Activated T-cell treated with anti-CD3 and anti-CD28 coated beads for 24 hours (primary cell): ENCODE measurements around the gene HAPSTR1.
A peak's percentile ranks its signal among the peaks of the same experiment; 100 is the strongest.

Source experiments
- DNase-seq: peaks from one replicate; pipeline ENCODE4 v3.0.0-alpha.2; 2020; ENCODE audit warnings: low read depth

Gene HAPSTR1

GRCh38 chr16:9124444-9124843 is 33.0 kb downstream of the HAPSTR1 start:
- DNase-seq: no peak

DNA sequence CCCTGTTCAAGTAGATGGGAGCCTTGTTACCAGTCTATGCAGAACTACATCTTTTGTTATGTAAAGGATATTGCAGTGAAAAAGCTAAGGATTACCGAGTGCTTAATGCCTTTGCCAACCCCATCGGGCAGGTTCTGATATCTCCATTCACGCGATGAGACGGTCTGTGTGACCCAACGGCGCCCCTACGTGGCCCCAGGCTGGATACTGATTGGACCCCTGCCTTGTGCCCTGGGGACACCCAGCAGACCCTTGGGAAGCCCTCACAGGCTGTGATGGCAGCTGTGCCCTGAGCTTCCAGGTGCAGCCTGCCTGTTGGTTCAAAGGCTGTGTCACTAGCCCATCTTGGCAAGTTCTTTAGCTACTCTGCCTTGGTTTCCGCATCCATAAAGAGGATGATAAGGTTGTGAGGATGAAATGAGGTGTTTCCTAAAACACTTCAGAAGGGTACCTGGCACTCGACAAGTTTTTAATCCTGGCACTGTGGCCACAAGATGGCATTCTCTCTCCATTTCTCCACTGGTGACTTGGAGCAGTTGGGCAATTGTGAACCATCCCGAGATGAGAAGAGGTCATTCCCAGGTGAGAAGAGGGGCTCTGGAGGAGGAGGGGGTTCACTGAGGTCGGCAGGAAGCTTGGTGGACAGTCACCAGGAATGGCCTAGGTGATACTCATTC is 33.6 kb downstream of the HAPSTR1 start:
- no peak for DNase-seq

GRCh38 chr16:9125658-9126505 is 34.4 kb downstream of the HAPSTR1 start:
- DNase-seq: no peak

DNA sequence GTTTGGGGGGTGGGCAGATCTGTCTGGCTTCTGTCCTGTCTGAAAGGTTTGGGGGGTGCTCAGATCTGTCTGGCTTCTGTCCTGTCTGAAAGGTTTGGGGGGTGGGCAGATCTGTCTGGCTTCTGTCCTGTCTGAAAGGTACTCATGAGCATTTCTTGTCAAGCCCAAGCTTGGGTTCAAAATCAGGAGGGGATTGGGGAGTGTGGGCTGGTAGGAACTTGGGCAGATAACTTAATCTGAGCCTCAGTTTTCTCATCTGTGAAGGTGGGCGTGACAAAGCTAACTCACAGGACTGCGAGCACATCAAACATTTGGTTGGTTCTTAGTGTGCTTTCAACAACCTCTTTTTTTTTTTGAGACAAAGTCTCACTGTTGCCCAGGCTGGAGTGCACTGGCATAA is 35.2 kb downstream of the HAPSTR1 start:
- DNase-seq: no peak

- no peak for DNase-seq
These were observed 37.2 kb downstream of the HAPSTR1 start for GRCh38 chr16:9128346-9129342.

- DNase-seq: no peak
These were observed 42.9 kb downstream of the HAPSTR1 start for GRCh38 chr16:9134306-9134705.

DNA sequence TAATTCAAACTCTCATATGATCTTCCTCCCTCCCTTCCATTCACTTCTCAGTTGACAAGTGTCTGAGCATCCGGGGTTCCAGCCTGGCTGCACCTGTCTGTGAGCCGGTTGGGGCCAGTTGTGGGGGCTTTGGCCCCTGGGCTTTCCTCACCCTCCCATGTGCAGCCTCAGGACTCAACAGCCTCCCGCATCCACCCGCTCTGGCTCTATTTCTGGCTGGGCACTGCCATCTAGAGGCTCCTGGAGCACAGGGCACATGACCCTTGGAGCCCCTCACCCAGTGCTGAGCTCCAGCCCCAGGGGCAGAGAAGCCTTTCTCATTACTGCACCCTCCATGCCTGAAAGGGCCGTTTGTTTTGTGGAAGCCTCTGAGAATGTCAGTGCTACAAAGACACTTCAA is 43.3 kb downstream of the HAPSTR1 start:
- DNase-seq: peak; percentile 38

DNA sequence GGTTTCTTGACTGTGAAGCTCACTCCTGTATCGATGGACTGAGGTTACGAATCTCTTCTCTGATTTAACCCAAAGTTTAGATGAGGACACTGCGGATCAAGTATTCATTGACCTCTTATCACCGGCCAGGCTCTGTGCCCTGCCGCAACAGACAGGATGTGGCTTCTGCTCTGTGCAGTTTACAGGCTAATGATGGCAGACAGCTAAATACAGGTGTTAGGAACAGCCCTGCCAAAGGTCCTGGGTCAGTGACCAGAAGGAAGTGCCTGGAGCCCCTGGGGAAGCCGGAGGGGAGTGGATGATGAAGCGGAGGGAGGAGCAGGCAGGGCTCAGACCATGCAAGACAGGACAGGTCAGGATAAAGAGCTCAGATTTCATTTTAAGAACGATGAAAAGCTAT is 44.4 kb downstream of the HAPSTR1 start:
- DNase-seq: no peak

DNA sequence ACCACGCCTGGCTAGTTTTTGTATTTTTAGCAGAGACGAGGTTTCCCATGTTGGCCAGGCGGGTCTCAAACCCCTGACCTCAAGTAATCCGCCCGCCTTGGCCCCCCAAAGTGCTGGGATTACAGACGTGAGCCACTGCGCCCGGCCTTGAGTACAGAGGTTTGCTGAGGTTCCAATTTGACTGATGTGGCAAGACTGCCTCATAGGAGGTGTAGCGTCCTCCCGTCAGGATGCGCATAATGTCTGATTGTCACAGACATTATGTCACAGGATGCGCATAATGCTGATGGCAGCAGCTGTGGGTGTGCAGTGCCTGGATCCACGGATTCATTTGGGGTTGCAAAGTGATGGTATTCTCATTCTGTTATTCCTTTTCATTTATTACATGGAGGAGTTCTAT is 45.2 kb downstream of the HAPSTR1 start:
- DNase-seq: no peak

DNA sequence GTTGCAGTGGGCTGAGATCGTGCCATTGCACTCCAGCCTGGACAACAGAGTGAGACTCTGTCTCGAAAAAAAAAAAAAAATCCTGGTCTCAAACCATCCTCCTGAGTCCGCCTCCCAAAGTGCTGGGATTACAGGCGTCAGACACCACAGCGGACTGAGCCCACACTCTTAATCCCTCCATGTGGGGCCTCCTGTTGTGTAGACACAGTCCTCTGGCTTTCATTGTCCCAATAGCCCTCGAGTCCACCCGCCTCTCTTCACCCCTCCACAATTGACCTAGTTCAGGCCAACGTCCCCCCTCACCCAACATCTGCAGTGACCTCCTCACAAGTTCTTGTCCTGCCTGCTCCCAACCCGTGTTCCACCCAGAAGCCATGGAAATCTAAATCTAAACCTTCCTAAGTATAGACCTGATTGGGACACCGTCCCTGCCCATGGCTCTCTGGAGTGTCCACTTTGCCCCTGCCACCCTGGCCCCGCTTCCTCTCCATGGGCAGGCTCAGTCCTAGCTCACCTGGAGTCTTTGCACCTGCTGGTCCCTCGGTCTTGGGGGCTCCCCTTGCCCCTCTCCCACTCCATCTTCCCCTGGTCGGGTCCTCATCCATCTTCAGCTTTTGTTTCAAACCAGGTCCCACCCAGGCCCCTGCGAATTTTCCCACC is 46.7 kb downstream of the HAPSTR1 start:
- DNase-seq: no peak

DNA sequence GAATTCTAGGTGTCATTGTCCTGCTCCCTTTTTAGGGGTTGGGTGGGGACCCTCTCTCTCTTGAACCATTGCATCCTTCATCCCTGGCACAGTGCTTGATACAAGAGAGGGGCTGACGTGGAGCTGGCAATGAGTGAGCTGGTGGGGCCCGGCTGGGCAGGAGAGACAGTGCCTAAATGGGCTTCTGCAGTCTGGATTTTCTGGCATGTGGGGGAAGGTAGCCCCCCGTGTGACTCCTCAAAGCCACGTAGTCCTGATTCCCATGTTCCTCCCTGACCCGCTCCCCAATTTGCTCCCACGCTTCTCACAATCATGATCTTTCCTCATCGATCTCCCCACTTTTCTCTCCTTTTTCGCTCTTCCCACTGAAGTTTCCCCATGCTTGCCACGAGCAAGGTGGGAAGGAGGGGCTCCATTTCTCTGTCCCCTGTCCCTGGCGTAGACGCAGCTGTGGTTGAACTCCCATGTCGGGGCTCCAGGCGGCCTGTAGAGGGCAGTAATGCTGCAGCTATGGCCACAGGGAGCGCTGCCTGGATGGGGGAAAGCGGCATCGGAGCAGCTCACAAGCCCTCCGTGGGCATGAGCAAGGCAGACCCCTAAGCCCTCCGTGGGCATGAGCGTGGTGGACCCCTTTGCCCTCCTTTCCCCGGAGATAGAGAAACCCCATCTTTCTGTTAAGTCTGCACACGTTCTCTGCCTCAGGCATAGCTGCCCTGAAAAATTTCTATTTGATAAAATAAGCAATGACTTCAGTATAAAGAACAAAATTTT is 47.5 kb downstream of the HAPSTR1 start:
- DNase-seq: peak; percentile 55

DNA sequence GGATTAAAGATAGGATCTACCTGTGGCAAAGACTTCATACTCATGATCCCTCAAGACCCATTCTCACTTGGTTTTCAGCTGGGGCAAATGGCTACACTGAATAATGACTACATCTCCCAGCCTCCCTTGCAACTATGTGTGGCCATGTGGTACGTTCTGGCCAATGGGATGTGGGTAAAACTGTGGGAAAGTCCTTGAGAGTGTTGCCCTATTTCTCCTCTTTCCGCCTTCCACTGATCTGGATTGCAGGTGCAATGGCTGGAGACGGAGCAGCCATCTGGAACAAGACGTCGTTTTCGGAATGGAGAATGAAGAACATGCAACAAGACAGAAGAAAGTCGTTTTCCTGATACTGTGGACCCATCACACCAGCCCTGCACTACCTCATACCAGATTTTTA is 48.5 kb downstream of the HAPSTR1 start:
- no peak for DNase-seq
